22Rv1 (cell line): ENCODE measurements around the gene SLC6A19.

Experiments
- H3K27ac ChIP-seq: fragments of 450-650 bp; 2 replicates; pipeline ENCODE4 v1.5.1; 2017
- ZFX ChIP-seq: fragments of 450-650 bp; IDR thresholded peaks from 2 replicates; pipeline ENCODE4 v1.6.1; 2017; ENCODE audit warnings: antibody characterized with exemption, borderline replicate concordance
- TF ChIP-seq, protein P1 (sequence below): fragments of 450-650 bp; IDR thresholded peaks from 2 replicates; pipeline ENCODE4 v1.5.1; 2017; ENCODE audit warnings: mild to moderate bottlenecking

SLC6A19 gene

DNA sequence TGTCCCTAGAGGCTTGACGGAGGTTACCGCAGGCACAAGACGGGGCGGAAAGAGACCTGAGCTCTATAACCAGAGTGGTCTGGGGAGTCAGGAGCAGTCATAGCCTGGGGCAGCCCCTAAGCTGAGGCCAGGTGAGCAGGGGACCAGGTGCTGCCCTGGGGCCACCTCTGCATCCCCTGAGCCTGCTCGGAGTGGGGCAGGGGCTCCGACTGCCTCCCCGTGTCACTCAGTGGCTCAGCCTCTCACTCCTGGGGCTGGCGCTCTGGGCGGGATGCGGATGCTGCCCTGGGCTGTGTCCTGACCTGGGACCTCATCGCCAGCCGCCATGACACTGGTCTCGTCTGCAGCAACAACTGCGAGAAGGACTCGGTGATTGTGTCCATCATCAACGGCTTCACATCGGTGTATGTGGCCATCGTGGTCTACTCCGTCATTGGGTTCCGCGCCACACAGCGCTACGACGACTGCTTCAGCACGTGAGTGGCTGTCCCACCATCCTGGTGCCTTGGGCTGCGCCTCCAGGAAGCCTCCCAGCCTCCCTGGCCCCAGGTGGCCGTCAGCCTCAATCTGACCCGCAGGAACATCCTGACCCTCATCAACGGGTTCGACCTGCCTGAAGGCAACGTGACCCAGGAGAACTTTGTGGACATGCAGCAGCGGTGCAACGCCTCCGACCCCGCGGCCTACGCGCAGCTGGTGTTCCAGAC lies 15.0 kb downstream of the SLC6A19 start:
- no peak overlapping the region for H3K27ac ChIP-seq
- TF ChIP-seq, protein P1, sequence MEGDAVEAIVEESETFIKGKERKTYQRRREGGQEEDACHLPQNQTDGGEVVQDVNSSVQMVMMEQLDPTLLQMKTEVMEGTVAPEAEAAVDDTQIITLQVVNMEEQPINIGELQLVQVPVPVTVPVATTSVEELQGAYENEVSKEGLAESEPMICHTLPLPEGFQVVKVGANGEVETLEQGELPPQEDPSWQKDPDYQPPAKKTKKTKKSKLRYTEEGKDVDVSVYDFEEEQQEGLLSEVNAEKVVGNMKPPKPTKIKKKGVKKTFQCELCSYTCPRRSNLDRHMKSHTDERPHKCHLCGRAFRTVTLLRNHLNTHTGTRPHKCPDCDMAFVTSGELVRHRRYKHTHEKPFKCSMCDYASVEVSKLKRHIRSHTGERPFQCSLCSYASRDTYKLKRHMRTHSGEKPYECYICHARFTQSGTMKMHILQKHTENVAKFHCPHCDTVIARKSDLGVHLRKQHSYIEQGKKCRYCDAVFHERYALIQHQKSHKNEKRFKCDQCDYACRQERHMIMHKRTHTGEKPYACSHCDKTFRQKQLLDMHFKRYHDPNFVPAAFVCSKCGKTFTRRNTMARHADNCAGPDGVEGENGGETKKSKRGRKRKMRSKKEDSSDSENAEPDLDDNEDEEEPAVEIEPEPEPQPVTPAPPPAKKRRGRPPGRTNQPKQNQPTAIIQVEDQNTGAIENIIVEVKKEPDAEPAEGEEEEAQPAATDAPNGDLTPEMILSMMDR, result no peak
- TF ChIP-seq ZFX, result no peak

DNA sequence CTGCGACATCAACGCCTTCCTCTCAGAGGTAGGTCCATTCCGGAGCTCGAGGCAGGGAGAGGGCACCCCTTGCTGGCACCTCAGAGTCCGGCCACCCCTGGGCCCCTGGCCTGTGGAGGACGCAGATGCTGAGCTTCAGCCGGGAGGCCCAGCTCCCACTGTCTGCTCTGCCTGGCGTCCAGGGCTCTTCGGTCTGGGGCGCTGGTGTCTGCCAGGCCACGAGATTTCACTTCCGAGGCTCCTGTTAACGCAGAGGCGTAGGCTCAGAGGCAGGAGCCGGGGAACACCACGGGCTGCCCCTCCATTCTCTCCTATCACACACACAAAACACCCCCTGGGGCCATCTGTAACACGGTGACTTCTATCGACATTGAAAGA lies 15.5 kb downstream of the SLC6A19 start:
- no peak for TF ChIP-seq ZFX
- TF ChIP-seq, protein P1, result no peak
- no peak overlapping the region for H3K27ac ChIP-seq

DNA sequence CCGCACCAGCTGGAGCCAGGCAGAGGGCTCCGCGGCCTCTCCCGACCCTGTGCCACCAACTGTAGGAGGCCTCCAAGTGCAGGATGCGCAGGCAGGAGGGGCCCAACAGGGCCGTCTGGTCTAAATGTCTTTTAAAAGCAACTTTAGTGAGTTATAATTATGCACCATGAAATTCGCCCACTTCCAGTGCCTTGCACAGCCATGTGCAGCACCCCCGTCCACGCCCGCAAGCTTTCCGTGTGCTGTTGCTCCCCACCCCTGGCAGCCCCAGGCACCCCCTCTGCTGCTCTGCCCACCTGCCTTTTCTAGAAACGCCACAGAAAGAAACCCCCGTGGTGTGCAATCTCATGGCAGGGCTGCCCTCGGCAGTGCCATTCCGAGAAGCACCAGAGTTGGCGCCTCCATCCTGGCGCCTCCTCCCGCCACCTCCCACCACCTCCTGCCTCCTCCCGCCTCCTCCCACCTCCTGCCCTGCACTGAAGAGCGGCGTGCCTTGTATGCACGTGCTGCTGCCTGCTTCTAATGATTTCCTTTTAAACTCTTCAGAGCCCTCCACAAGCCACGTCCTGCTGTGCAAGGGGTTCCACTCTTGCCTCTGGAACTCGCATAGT lies 16.3 kb downstream of the SLC6A19 start:
- H3K27ac ChIP-seq, result no peak overlapping the region
- TF ChIP-seq ZFX, result no peak
- TF ChIP-seq, protein P1, result peak; percentile 46

DNA sequence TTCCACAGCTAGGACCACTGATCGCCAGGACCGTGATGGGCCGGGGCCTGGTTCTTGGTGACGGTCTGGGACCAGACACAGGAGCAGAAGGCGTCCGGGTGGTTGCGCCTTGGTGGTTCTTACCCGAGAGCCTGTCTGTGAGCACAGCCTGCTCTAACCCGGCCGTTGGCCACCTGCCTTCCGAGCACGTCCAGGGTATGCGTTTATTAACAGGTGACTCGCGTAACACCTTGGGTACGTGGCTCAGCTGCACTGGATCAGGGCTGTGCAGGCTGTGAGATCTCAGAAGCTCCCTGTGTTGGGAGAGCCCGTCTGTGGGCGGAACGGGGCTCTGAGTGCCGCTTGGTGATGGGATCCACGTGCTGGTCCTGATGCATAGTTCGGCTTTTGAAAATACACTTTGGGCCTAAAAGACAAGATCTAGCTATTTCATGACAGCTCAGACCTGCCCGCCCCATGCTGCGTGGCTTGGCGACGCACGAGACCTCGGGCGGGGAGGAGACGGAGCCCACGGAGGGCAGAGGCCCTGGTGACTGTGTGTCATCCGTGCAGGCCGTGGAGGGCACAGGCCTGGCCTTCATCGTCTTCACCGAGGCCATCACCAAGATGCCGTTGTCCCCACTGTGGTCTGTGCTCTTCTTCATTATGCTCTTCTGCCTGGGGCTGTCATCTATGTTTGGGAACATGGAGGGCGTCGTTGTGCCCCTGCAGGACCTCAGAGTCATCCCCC lies 17.1 kb downstream of the SLC6A19 start:
- TF ChIP-seq, protein P1, result no peak
- TF ChIP-seq ZFX, result no peak
- no peak overlapping the region for H3K27ac ChIP-seq

DNA sequence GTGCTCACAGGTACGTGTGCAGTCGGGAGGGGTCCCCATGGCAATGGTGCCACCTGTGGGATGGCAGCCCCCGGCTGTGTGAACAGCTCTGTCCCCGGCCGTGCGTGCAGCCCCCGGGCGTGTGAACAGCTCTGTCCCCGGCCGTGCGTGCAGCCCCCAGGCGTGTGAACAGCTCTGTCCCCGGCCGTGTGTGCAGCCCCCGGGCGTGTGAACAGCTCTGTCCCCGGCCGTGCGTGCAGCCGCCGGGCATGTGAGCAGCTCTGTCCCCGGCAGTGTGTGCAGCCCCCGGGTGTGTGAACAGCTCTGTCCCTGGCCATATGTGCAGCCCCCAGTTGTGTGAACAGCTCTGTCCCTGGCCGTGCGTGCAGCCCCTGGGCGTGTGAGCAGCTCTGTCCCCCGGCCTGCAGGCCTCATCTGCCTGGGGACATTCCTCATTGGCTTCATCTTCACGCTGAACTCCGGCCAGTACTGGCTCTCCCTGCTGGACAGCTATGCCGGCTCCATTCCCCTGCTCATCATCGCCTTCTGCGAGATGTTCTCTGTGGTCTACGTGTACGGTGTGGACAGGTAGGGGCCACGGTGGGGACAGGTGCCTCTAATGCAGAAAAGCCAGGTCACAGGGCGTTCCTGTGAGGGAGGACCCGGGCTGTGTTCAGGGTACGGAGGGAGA lies 17.8 kb downstream of the SLC6A19 start:
- TF ChIP-seq ZFX, result no peak
- TF ChIP-seq, protein P1, result no peak
- no peak overlapping the region for H3K27ac ChIP-seq

DNA sequence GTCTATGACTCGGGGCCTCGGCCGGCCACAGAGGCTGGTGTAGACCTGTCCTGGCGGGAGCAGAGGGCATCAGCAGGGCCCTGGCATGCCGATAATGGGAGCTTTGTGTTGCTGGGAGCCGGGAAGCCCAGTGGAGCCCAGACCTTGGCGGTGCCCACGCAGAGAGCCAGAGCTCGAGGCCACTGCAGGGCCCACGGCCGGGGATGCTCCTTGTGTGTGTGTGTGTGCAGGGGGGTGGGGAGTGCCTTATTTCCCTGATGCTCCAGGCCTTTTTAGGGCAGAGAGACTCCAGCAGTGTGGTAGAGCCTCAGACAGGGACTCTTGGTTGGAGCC lies 18.3 kb downstream of the SLC6A19 start:
- TF ChIP-seq, protein P1, result no peak
- no peak for TF ChIP-seq ZFX
- H3K27ac ChIP-seq, result no peak overlapping the region
